GM10847 (cell line): ENCODE measurements around the gene JAK1.

Source experiments
- POLR2A ChIP-seq: IDR thresholded peaks from 2 replicates; pipeline ENCODE4 v1.6.1; 2011; ENCODE audit not compliant: insufficient read length; ENCODE audit errors: extremely low read depth

Gene JAK1

GRCh38 chr1:64854674-64855073 lies 111.7 kb downstream of the JAK1 start:
- TF ChIP-seq POLR2A: no peak

GRCh38 chr1:64851664-64852063 lies 114.7 kb downstream of the JAK1 start:
- no peak for TF ChIP-seq POLR2A

GRCh38 chr1:64850846-64851245 lies 115.5 kb downstream of the JAK1 start:
- no peak for TF ChIP-seq POLR2A

GRCh38 chr1:64849942-64850341 lies 116.4 kb downstream of the JAK1 start:
- no peak for TF ChIP-seq POLR2A

- no peak for TF ChIP-seq POLR2A
Measured at GRCh38 chr1:64848803-64849202, 117.5 kb downstream of the JAK1 start.

GRCh38 chr1:64848136-64848535 lies 118.2 kb downstream of the JAK1 start:
- no peak for TF ChIP-seq POLR2A

GRCh38 chr1:64847666-64848065 lies 118.7 kb downstream of the JAK1 start:
- no peak for TF ChIP-seq POLR2A

GRCh38 chr1:64846573-64847430 lies 119.5 kb downstream of the JAK1 start:
- TF ChIP-seq POLR2A: no peak

GRCh38 chr1:64845831-64846425 lies 120.4 kb downstream of the JAK1 start:
- TF ChIP-seq POLR2A: no peak

- TF ChIP-seq POLR2A: no peak
Measured at GRCh38 chr1:64844609-64845008, 121.7 kb downstream of the JAK1 start.

- TF ChIP-seq POLR2A: no peak
Measured at GRCh38 chr1:64844175-64844574, 122.2 kb downstream of the JAK1 start.

- no peak for TF ChIP-seq POLR2A
Measured at GRCh38 chr1:64843675-64844074, 122.7 kb downstream of the JAK1 start.

- no peak for TF ChIP-seq POLR2A
Measured at GRCh38 chr1:64842224-64842623, 124.1 kb downstream of the JAK1 start.

- no peak for TF ChIP-seq POLR2A
Measured at GRCh38 chr1:64841330-64842065, 124.9 kb downstream of the JAK1 start.

- no peak for TF ChIP-seq POLR2A
Measured at GRCh38 chr1:64839732-64840405, 126.5 kb downstream of the JAK1 start.
